Activated T-helper 1 cell treated with anti-CD3 and anti-CD28 coated beads, Interleukin-12 subunit alpha, Interleukin-12 subunit beta, Interleukin-2, Interleukin-4 antibody, amounts not matched to agents 30 ng/mL and 10 ng/mL and 1 ng/mL, durations not matched to agents 14 hours and 24 hours and 36 hours (primary cell): ENCODE measurements around the gene CARD10. TPM values are rescaled to one million over a fixed set of nuclear protein-coding genes. Genes with fewer than 3 reads are reported as not detected.

Experiments used
- DNase-seq: peaks from one replicate; pipeline ENCODE4 v3.0.0; 2021; ENCODE audit warnings: low spot score
- H3K27ac Mint-ChIP-seq: one replicate; pipeline ENCODE4 v1.8.0; 2021; ENCODE audit warnings: mild to moderate bottlenecking, mixed read lengths
- H3K27me3 Mint-ChIP-seq: one replicate; pipeline ENCODE4 v1.8.0; 2022; ENCODE audit warnings: mild to moderate bottlenecking, moderate library complexity, mixed read lengths; ENCODE audit not compliant: insufficient read depth
- H3K36me3 Mint-ChIP-seq: one replicate; pipeline ENCODE4 v1.8.0; 2021; ENCODE audit warnings: low read depth, mixed read lengths
- H3K4me1 Mint-ChIP-seq: one replicate; pipeline ENCODE4 v1.8.0; 2021; ENCODE audit warnings: low read depth, mixed read lengths
- H3K4me3 Mint-ChIP-seq: one replicate; pipeline ENCODE4 v1.8.0; 2021; ENCODE audit warnings: mild to moderate bottlenecking, moderate library complexity, mixed read lengths
- H3K9me3 Mint-ChIP-seq: one replicate; pipeline ENCODE4 v1.8.0; 2021; ENCODE audit warnings: mixed read lengths
- intact Hi-C: fragments of 100-400 bp; cut with micrococcal nuclease; formaldehyde crosslinking; loops from one replicate; pipeline ENCODE4 v1.15.1; 2024
- total RNA-seq: library from RNA; stranded (reverse); gene quantifications from 2 replicates; pipeline ENCODE4 v1.2.3, GENCODE V29; 2022

The CARD10 gene
- total RNA-seq, 1 donor from 2014 or later = not detected

DNA sequence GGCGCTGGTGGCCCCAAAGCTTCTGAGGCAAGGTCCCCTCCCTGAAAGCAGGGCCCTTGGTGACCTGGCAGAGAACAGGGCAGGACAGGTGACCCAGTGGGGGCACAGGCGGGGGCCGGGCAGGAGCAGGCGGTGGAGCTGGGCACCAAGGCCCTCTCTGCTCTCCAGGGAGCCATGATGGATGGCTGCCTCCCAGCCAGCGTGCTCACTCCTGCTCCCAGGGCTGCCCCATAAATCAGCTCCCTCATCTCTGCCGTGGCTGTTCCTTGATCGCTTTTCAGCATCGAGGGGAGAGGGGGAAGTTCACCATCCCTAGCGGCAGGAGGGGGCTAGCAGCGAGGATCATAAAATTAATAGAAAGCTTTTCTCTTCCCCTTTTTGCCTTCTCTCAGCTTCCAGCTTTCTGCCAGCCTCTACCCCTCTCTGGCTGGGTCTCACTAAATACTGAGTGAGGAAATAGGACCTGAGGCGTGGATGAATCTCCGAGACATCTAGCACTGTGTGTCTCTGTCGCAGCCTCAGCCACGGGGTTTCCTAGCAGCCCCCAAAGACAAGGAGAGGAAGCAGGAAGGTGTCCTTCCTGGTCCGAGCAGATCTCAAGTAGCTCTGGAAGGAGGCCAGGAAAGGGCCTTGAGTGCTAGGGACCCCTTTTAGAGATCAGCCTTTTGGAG lies 69.7 kb downstream of the CARD10 start:
- no peaks in the 10 kb centered on the region for H3K27me3 Mint-ChIP-seq
- H3K4me1 Mint-ChIP-seq = no peaks in the 10 kb centered on the region
- no peaks in the 10 kb centered on the region for H3K36me3 Mint-ChIP-seq
- no peak overlapping the region for H3K4me3 Mint-ChIP-seq
- H3K9me3 Mint-ChIP-seq = no peaks in the 10 kb centered on the region
- intact Hi-C loops = no loop called here
- DNase-seq = no peak
- no peak overlapping the region for H3K27ac Mint-ChIP-seq

- no peaks in the 10 kb centered on the region for H3K36me3 Mint-ChIP-seq
- intact Hi-C loops = no loop called here
- no peak overlapping the region for H3K4me3 Mint-ChIP-seq
- no peaks in the 10 kb centered on the region for H3K4me1 Mint-ChIP-seq
- H3K27me3 Mint-ChIP-seq = no peaks in the 10 kb centered on the region
- H3K27ac Mint-ChIP-seq = no peak overlapping the region
- DNase-seq = no peak
- H3K9me3 Mint-ChIP-seq = no peaks in the 10 kb centered on the region
Measured at GRCh38 chr22:37448516-37449127, 70.6 kb downstream of the CARD10 start.

DNA sequence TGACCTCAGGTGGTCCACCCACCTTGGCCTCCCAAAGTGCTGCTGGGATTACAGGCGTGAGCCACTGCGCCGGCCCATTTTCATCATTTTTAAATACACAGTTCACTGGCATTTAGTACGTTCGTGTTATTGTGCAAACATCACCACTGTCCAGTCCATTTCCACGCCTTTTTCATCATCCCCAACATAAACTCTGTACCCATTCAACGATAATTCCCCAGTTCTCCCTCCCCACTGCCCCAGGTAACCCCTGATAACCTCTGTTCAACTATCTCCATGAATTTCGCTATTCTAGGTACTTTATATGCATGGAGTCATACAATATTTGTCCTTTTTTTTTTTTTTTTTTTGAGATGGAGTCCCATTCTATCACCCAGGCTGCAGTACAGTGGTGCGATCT lies 73.7 kb downstream of the CARD10 start:
- intact Hi-C loops = no loop called here
- DNase-seq = no peak
- H3K4me3 Mint-ChIP-seq = no peak overlapping the region
- no peaks in the 10 kb centered on the region for H3K36me3 Mint-ChIP-seq
- H3K27me3 Mint-ChIP-seq = no peaks in the 10 kb centered on the region
- peaks cover 8% of the 10 kb centered on the region for H3K4me1 Mint-ChIP-seq
- no peaks in the 10 kb centered on the region for H3K9me3 Mint-ChIP-seq
- no peak overlapping the region for H3K27ac Mint-ChIP-seq

DNA sequence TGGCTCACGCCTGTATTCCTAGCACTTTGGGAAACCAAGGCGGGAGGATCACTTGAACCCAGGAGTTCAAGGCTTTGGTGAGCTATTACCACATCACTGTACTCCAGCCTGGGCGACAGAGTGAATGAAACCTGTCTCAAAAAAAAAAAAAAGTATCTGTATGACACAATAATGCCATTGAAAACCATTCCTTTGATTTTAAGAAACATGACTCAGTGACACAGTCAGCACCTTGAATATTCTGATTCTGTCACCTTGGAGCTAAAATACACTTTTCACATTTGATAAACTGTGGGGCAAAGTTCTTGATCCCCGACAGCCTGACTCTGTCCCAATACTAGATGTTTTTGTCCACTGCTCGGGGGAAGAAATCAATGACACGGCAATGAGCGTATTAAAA lies 75.2 kb downstream of the CARD10 start:
- H3K4me1 Mint-ChIP-seq = peaks cover 8% of the 10 kb centered on the region
- intact Hi-C loops = no loop called here
- H3K27ac Mint-ChIP-seq = no peak overlapping the region
- DNase-seq = no peak
- H3K27me3 Mint-ChIP-seq = peaks cover 3% of the 10 kb centered on the region
- no peak overlapping the region for H3K4me3 Mint-ChIP-seq
- no peaks in the 10 kb centered on the region for H3K36me3 Mint-ChIP-seq
- no peaks in the 10 kb centered on the region for H3K9me3 Mint-ChIP-seq

DNA sequence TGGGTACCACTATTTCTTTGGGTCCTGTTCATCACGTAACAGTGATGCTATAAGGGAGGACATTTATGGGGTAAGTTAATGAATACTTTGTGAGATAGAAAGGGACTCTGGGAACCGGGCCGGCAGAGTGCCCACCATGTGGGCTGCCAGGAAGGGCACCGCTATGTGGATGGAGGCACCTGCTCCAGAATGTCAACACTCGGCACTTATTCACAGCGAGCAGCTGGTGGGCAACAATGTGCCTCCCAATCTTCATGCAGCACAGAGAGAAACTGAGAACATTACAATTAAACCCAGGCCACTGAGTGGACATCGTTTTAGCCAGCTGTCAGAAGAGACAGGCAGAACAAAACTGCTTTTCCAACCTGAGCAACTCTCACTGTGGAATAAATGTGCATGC lies 76.1 kb downstream of the CARD10 start:
- intact Hi-C loops = no loop called here
- peaks cover 8% of the 10 kb centered on the region for H3K4me1 Mint-ChIP-seq
- H3K36me3 Mint-ChIP-seq = no peaks in the 10 kb centered on the region
- H3K27ac Mint-ChIP-seq = no peak overlapping the region
- DNase-seq = no peak
- H3K27me3 Mint-ChIP-seq = peaks cover 6% of the 10 kb centered on the region
- no peaks in the 10 kb centered on the region for H3K9me3 Mint-ChIP-seq
- no peak overlapping the region for H3K4me3 Mint-ChIP-seq

- no peak overlapping the region for H3K27ac Mint-ChIP-seq
- no peaks in the 10 kb centered on the region for H3K36me3 Mint-ChIP-seq
- no peak for DNase-seq
- peaks cover 6% of the 10 kb centered on the region for H3K27me3 Mint-ChIP-seq
- peaks cover 8% of the 10 kb centered on the region for H3K4me1 Mint-ChIP-seq
- no peak overlapping the region for H3K4me3 Mint-ChIP-seq
- intact Hi-C loops = no loop called here
- H3K9me3 Mint-ChIP-seq = no peaks in the 10 kb centered on the region
Measured at GRCh38 chr22:37442537-37442936, 76.7 kb downstream of the CARD10 start.

DNA sequence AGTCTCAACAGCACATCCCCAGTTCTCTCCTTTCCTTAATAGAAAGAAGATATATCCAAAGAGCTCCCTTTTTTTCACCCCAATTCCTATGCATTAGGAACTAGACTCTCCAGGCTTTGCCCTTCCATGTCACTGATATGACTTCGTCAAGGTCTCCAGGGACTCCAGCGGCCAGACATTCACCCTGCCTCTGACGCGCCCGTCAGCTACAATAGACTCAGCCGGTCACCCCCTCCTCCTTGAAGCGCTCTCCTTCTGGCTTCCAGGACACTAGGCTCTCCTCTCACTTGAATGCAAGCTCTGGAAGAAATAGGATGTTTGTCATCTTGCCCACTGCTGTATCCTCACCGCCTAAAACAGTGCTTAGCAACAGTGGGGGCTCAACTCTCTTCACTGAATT lies 77.1 kb downstream of the CARD10 start:
- Mint-ChIP-seq H3K27ac (no peak overlapping the region), H3K4me1 (peaks cover 8% of the 10 kb centered on the region), H3K9me3 (no peaks in the 10 kb centered on the region), H3K4me3 (no peak overlapping the region), H3K27me3 (peaks cover 6% of the 10 kb centered on the region), H3K36me3 (no peaks in the 10 kb centered on the region)
- intact Hi-C loops = no loop called here
- DNase-seq = no peak

DNA sequence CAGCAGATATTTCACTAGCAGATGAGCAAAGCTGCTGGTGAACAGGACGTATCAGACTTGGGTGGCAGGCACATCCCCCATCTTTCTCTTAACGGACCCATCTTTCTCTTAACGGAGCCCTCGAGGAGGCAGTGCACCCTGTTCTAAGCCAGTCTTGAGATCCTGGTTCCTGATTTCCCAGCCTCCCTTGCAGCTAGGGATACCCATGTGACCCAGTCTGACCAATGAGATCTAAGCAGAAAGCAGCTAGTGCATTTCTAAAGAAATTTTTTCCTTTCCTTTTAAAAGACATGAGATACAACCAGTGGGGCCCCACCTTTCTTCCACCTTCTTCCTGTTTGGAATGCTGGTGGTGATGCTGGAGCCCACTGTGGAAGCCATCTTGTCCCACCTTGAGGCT lies 78.3 kb downstream of the CARD10 start:
- H3K36me3 Mint-ChIP-seq = no peaks in the 10 kb centered on the region
- H3K4me1 Mint-ChIP-seq = peaks cover 8% of the 10 kb centered on the region
- no peak for DNase-seq
- peaks cover 6% of the 10 kb centered on the region for H3K27me3 Mint-ChIP-seq
- no peak overlapping the region for H3K4me3 Mint-ChIP-seq
- no peak overlapping the region for H3K27ac Mint-ChIP-seq
- no peaks in the 10 kb centered on the region for H3K9me3 Mint-ChIP-seq
- intact Hi-C loops = no loop called here

Other genes starting within 250 kb of the CARD10 start
- gene CYTH4, start 236.9 kb downstream of the CARD10 start, total RNA-seq = 49.5 and 57.1 TPM in 2 replicates
- 0.05 and 0.08 TPM in 2 replicates for gene ELFN2, start 91.9 kb downstream of the CARD10 start, total RNA-seq
- 213 and 214 TPM in 2 replicates for gene MFNG, start 33.0 kb downstream of the CARD10 start, total RNA-seq
- 1.1 and 1.5 TPM in 2 replicates for gene CDC42EP1, start 41.1 kb upstream of the CARD10 start, total RNA-seq
- not detected in 2 replicates for gene LGALS2, start 60.7 kb upstream of the CARD10 start, total RNA-seq
- 70.8 and 78.9 TPM in 2 replicates for gene GGA1, start 89.4 kb upstream of the CARD10 start, total RNA-seq
- gene SH3BP1, start 120.3 kb upstream of the CARD10 start, total RNA-seq = 110 and 116 TPM in 2 replicates
- 47.0 and 50.4 TPM in 2 replicates for gene PDXP, start 139.3 kb upstream of the CARD10 start, total RNA-seq
- gene LGALS1, start 156.2 kb upstream of the CARD10 start, total RNA-seq = 245 and 254 TPM in 2 replicates
- 67.8 and 70.0 TPM in 2 replicates for gene NOL12, start 166.9 kb upstream of the CARD10 start, total RNA-seq
- gene TRIOBP, start 177.6 kb upstream of the CARD10 start, total RNA-seq = 32.7 and 32.9 TPM in 2 replicates